ENCODE measurements around the gene N4BP2L2. TPM values are rescaled to one million over a fixed set of nuclear protein-coding genes. Genes with fewer than 3 reads are reported as not detected.

Gene N4BP2L2
- total RNA-seq, 1 experiment from 2014 or later: 44.4 TPM

DNA sequence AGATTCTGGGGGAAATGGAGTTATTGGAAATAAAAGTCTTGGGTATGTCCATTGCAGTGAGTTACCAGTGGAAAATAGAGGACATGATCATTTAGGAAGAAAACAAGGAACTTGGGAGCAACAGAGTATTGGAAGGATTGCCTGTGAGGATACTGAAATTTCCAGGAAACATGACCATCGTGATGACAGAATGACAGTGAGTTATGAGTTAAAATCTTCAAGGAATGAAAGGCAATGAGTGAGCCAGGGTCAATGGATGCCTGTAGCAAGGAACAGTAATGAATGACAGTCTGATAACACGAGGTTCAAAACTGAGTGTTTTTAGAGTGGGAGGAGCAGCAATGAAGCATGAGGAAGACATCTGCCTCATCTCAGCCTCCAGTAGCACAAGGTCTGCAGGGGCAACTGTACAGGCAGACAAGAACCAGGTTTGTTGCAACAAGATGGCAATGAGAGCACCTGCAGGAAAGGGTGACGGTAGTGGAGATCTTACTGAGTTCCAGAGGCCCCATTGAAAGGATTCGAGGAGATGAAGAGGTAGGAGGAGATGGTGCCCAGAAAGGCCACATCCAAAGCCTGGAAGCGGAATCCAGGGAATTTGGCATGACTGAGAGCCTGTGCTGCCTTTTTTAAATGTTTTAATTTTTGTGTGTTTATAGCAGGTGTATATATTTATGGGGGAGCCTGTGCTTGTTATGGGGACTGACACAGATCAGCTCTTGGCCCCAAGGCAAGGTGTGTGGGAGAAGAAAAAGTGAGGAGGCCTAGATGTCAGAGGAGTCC, 154.6 kb downstream of the N4BP2L2 start:
- Histone ChIP-seq H3K9me3 (replicated peaks) (no peaks in the 10 kb centered on the region), H3K4me1 (replicated peaks) (no peaks in the 10 kb centered on the region), H3K36me3 (peaks cover 34% of the 10 kb centered on the region), H3K4me3 (no peak overlapping the region), H3K27ac (no peak overlapping the region), H3K27me3 (replicated peaks) (no peaks in the 10 kb centered on the region)
- no peak for DNase-seq (ENCODE audit: low read depth in 1 of 2, low spot score in 2 of 2)

Other genes starting within 250 kb of the N4BP2L2 start
- gene ZAR1L, start 223.4 kb downstream of the N4BP2L2 start, total RNA-seq (2014; rRNA removed; shearing (Covaris generic)): 0.21 TPM in 1 of 2 replicates, not detected in the other
- gene BRCA2, start 223.3 kb downstream of the N4BP2L2 start, total RNA-seq (2014; rRNA removed; shearing (Covaris generic)): 7.7 and 14.7 TPM in 2 replicates
- 0.53 TPM in 1 of 2 replicates, not detected in the other for gene N4BP2L1, start 110.7 kb downstream of the N4BP2L2 start, total RNA-seq (2014; rRNA removed; shearing (Covaris generic))
- gene PDS5B, start 47.7 kb upstream of the N4BP2L2 start, total RNA-seq (2014; rRNA removed; shearing (Covaris generic)): 14.9 and 15.5 TPM in 2 replicates

Data from SJSA1 (cell line).